NB4 (cell line): ENCODE measurements around the gene SDR39U1.

Experiments used
- CTCF ChIP-seq: IDR thresholded peaks from one replicate; pipeline ENCODE4 v1.5.1; 2012; ENCODE audit warnings: low read depth, low read length
- MAX ChIP-seq: IDR thresholded peaks from 2 replicates; pipeline ENCODE4 v1.6.1; 2011; ENCODE audit warnings: low read depth, low read length
- POLR2A ChIP-seq: IDR thresholded peaks from 2 replicates; pipeline ENCODE4 v1.6.1; 2011; ENCODE audit warnings: mild to moderate bottlenecking; ENCODE audit not compliant: insufficient read length; ENCODE audit errors: extremely low read depth

GRCh38 chr14:24422261-24422660 is 20.3 kb downstream of the SDR39U1 start:
- no peak for TF ChIP-seq CTCF
- TF ChIP-seq POLR2A, result no peak
- TF ChIP-seq MAX, result no peak
